T-helper 2 cell treated with Interferon-gamma antibody and Interleukin-4, amounts not matched to agents 5 μg/mL and 100 μg/mL, for 36 hours (primary cell): ENCODE measurements around the gene CFP.
A peak's percentile ranks its signal among the peaks of the same experiment; 100 is the strongest.
"Not testable (repeated sequence)": the region's sequence is repeated elsewhere in the genome, so short reads cannot be mapped to it uniquely, and the experiment has no call there.

ENCODE experiments used
- DNase-seq: peaks from one replicate; pipeline ENCODE4 v3.0.0; 2021; ENCODE audit warnings: low spot score
- H3K27ac Mint-ChIP-seq: one replicate; pipeline ENCODE4 v1.8.0; 2021; ENCODE audit warnings: mild to moderate bottlenecking, mixed read lengths
- H3K27me3 Mint-ChIP-seq: one replicate; pipeline ENCODE4 v1.8.0; 2021; ENCODE audit warnings: low read depth, mixed read lengths
- H3K36me3 Mint-ChIP-seq: one replicate; pipeline ENCODE4 v1.8.0; 2021; ENCODE audit warnings: low read depth, mixed read lengths
- H3K4me1 Mint-ChIP-seq: one replicate; pipeline ENCODE4 v1.8.0; 2021; ENCODE audit warnings: low read depth, mixed read lengths
- H3K4me3 Mint-ChIP-seq: one replicate; pipeline ENCODE4 v1.8.0; 2022; ENCODE audit warnings: mild to moderate bottlenecking, moderate library complexity, mixed read lengths
- H3K9me3 Mint-ChIP-seq: one replicate; pipeline ENCODE4 v1.8.0; 2021; ENCODE audit warnings: mixed read lengths

The CFP gene

GRCh38 chrX:47629419-47630200 lies at the start of gene CFP:
Gene CFP (minus strand): TSS chrX:47629930. CDS start chrX:47629844, 86 bp downstream.
- no peaks in the 10 kb centered on the region for H3K36me3 Mint-ChIP-seq
- DNase-seq = no peak
- H3K9me3 Mint-ChIP-seq = no peaks in the 10 kb centered on the region
- H3K4me3 Mint-ChIP-seq = peak within 1 kb of the TSS; percentile 81
- peaks cover 2% of the 10 kb centered on the region for H3K27me3 Mint-ChIP-seq
- peak within 1 kb of the TSS; percentile 88 for H3K27ac Mint-ChIP-seq
- H3K4me1 Mint-ChIP-seq = peaks cover 14% of the 10 kb centered on the region

GRCh38 chrX:47675959-47676859 lies 46.5 kb upstream of the CFP start:
- not testable (repeated sequence) for H3K27me3 Mint-ChIP-seq, H3K4me1 Mint-ChIP-seq, H3K36me3 Mint-ChIP-seq, DNase-seq, H3K9me3 Mint-ChIP-seq, H3K4me3 Mint-ChIP-seq, H3K27ac Mint-ChIP-seq

GRCh38 chrX:47674776-47675175 lies 45.0 kb upstream of the CFP start:
- no peak for DNase-seq
- H3K36me3 Mint-ChIP-seq = no peaks in the 10 kb centered on the region
- H3K9me3 Mint-ChIP-seq = no peaks in the 10 kb centered on the region
- H3K4me1 Mint-ChIP-seq = peaks cover 2% of the 10 kb centered on the region
- H3K27ac Mint-ChIP-seq = no peak overlapping the region
- H3K4me3 Mint-ChIP-seq = no peak overlapping the region
- H3K27me3 Mint-ChIP-seq = no peaks in the 10 kb centered on the region

GRCh38 chrX:47665797-47666196 lies 36.1 kb upstream of the CFP start:
- H3K4me1 Mint-ChIP-seq, H3K36me3 Mint-ChIP-seq, H3K27me3 Mint-ChIP-seq, H3K27ac Mint-ChIP-seq, DNase-seq, H3K9me3 Mint-ChIP-seq, H3K4me3 Mint-ChIP-seq: not testable (repeated sequence)

- Mint-ChIP-seq H3K27ac (peak overlapping the region; percentile 4), H3K36me3 (peaks cover 3% of the 10 kb centered on the region), H3K27me3 (no peaks in the 10 kb centered on the region), H3K4me3 (no peak overlapping the region), H3K9me3 (no peaks in the 10 kb centered on the region), H3K4me1 (peaks cover 12% of the 10 kb centered on the region)
- no peak for DNase-seq
Measured at GRCh38 chrX:47664737-47665136, 35.0 kb upstream of the CFP start.

- no peaks in the 10 kb centered on the region for H3K27me3 Mint-ChIP-seq
- H3K27ac Mint-ChIP-seq = peak overlapping the region; percentile 89
- peaks cover 16% of the 10 kb centered on the region for H3K4me1 Mint-ChIP-seq
- peak overlapping the region; percentile 33 for H3K4me3 Mint-ChIP-seq
- H3K9me3 Mint-ChIP-seq = peaks cover 5% of the 10 kb centered on the region
- H3K36me3 Mint-ChIP-seq = peaks cover 11% of the 10 kb centered on the region
- peak; percentile 71 for DNase-seq
Measured at GRCh38 chrX:47662144-47662657, 32.5 kb upstream of the CFP start.

- Mint-ChIP-seq H3K27ac (no peak overlapping the region), H3K4me1 (peaks cover 16% of the 10 kb centered on the region), H3K27me3 (no peaks in the 10 kb centered on the region), H3K4me3 (no peak overlapping the region), H3K9me3 (peaks cover 5% of the 10 kb centered on the region), H3K36me3 (peaks cover 18% of the 10 kb centered on the region)
- DNase-seq = no peak
Measured at GRCh38 chrX:47661539-47661938, 31.8 kb upstream of the CFP start.

- H3K9me3 Mint-ChIP-seq = peaks cover 5% of the 10 kb centered on the region
- peaks cover 32% of the 10 kb centered on the region for H3K36me3 Mint-ChIP-seq
- H3K4me1 Mint-ChIP-seq = peaks cover 25% of the 10 kb centered on the region
- no peak for DNase-seq
- H3K27me3 Mint-ChIP-seq = no peaks in the 10 kb centered on the region
- peak overlapping the region; percentile 89 for H3K4me3 Mint-ChIP-seq
- peak overlapping the region; percentile 98 for H3K27ac Mint-ChIP-seq
Measured at GRCh38 chrX:47659421-47659726, 29.6 kb upstream of the CFP start.

GRCh38 chrX:47658684-47659420 lies 29.1 kb upstream of the CFP start, which contains the start of gene UXT:
Gene UXT (minus strand): TSS chrX:47659180. CDS start chrX:47658927, 253 bp downstream.
- Mint-ChIP-seq H3K27ac (peak within 1 kb of the TSS; percentile 98), H3K36me3 (peaks cover 33% of the 10 kb centered on the region), H3K4me3 (peak within 1 kb of the TSS; percentile 89), H3K9me3 (peaks cover 5% of the 10 kb centered on the region), H3K27me3 (no peaks in the 10 kb centered on the region), H3K4me1 (peaks cover 25% of the 10 kb centered on the region)
- peak; percentile 90 for DNase-seq

- no peak for DNase-seq
- Mint-ChIP-seq H3K9me3 (peaks cover 5% of the 10 kb centered on the region), H3K4me3 (peak overlapping the region; percentile 89), H3K27ac (peak overlapping the region; percentile 98), H3K36me3 (peaks cover 38% of the 10 kb centered on the region), H3K27me3 (no peaks in the 10 kb centered on the region), H3K4me1 (peaks cover 25% of the 10 kb centered on the region)
Measured at GRCh38 chrX:47658301-47658683, 28.6 kb upstream of the CFP start.

- H3K9me3 Mint-ChIP-seq = no peaks in the 10 kb centered on the region
- peak overlapping the region; percentile 91 for H3K4me3 Mint-ChIP-seq
- peak overlapping the region; percentile 94 for H3K27ac Mint-ChIP-seq
- peaks cover 58% of the 10 kb centered on the region for H3K36me3 Mint-ChIP-seq
- H3K4me1 Mint-ChIP-seq = peaks cover 42% of the 10 kb centered on the region
- DNase-seq = no peak
- no peaks in the 10 kb centered on the region for H3K27me3 Mint-ChIP-seq
Measured at GRCh38 chrX:47651043-47651905, 21.5 kb upstream of the CFP start.

- Mint-ChIP-seq H3K27ac (peak within 1 kb of the TSS; percentile 94), H3K4me3 (peak within 1 kb of the TSS; percentile 91), H3K27me3 (no peaks in the 10 kb centered on the region), H3K4me1 (peaks cover 33% of the 10 kb centered on the region), H3K9me3 (no peaks in the 10 kb centered on the region), H3K36me3 (peaks cover 50% of the 10 kb centered on the region)
- DNase-seq = peak; percentile 90
Measured at GRCh38 chrX:47650164-47651042, 20.7 kb upstream of the CFP start, which contains the start of gene ELK1. Gene ELK1 (minus strand): TSS chrX:47650563. CDS start chrX:47641441, 9,122 bp downstream.
